ENCODE data around the gene CHAF1A.

Gene CHAF1A

GRCh38 chr19:4402171-4403004 lies at the start of gene CHAF1A:
Gene CHAF1A, plus strand, starts transcription at chr19:4402640. Its CDS starts 123 bp downstream, at chr19:4402763.
- TF ChIP-seq GATA3 (IDR thresholded peaks at IDR 0.05; ENCODE audit: low read depth, low read length) (no peak), GATA2 (IDR thresholded peaks at IDR 0.05; ENCODE audit: low read depth, low read length) (no peak)

GRCh38 chr19:4352701-4353121 lies 49.7 kb upstream of the CHAF1A start:
- TF ChIP-seq GATA3 (IDR thresholded peaks at IDR 0.05; ENCODE audit: low read depth, low read length): no peak
- no peak for TF ChIP-seq GATA2 (IDR thresholded peaks at IDR 0.05; ENCODE audit: low read depth, low read length)

- TF ChIP-seq GATA2 (IDR thresholded peaks at IDR 0.05; ENCODE audit: low read depth, low read length): no peak
- no peak for TF ChIP-seq GATA3 (IDR thresholded peaks at IDR 0.05; ENCODE audit: low read depth, low read length)
These were observed 48.2 kb upstream of the CHAF1A start for GRCh38 chr19:4354282-4354681.

- no peak for TF ChIP-seq GATA2 (IDR thresholded peaks at IDR 0.05; ENCODE audit: low read depth, low read length)
- TF ChIP-seq GATA3 (IDR thresholded peaks at IDR 0.05; ENCODE audit: low read depth, low read length): no peak
These were observed 47.5 kb upstream of the CHAF1A start for GRCh38 chr19:4354897-4355296.

GRCh38 chr19:4357095-4357797 lies 45.2 kb upstream of the CHAF1A start:
- TF ChIP-seq GATA3 (IDR thresholded peaks at IDR 0.05; ENCODE audit: low read depth, low read length): no peak
- no peak for TF ChIP-seq GATA2 (IDR thresholded peaks at IDR 0.05; ENCODE audit: low read depth, low read length)

- no peak for TF ChIP-seq GATA2 (IDR thresholded peaks at IDR 0.05; ENCODE audit: low read depth, low read length)
- no peak for TF ChIP-seq GATA3 (IDR thresholded peaks at IDR 0.05; ENCODE audit: low read depth, low read length)
These were observed 44.5 kb upstream of the CHAF1A start for GRCh38 chr19:4357921-4358326.

GRCh38 chr19:4358709-4359626 lies 43.5 kb upstream of the CHAF1A start:
- no peak for TF ChIP-seq GATA2 (IDR thresholded peaks at IDR 0.05; ENCODE audit: low read depth, low read length)
- TF ChIP-seq GATA3 (IDR thresholded peaks at IDR 0.05; ENCODE audit: low read depth, low read length): no peak

GRCh38 chr19:4359627-4360000 lies 42.8 kb upstream of the CHAF1A start:
- TF ChIP-seq GATA2 (IDR thresholded peaks at IDR 0.05; ENCODE audit: low read depth, low read length) (no peak), GATA3 (IDR thresholded peaks at IDR 0.05; ENCODE audit: low read depth, low read length) (no peak)

- no peak for TF ChIP-seq GATA2 (IDR thresholded peaks at IDR 0.05; ENCODE audit: low read depth, low read length)
- no peak for TF ChIP-seq GATA3 (IDR thresholded peaks at IDR 0.05; ENCODE audit: low read depth, low read length)
These were observed 42.3 kb upstream of the CHAF1A start for GRCh38 chr19:4360081-4360569.

GRCh38 chr19:4360641-4361151 lies 41.7 kb upstream of the CHAF1A start:
- no peak for TF ChIP-seq GATA3 (IDR thresholded peaks at IDR 0.05; ENCODE audit: low read depth, low read length)
- TF ChIP-seq GATA2 (IDR thresholded peaks at IDR 0.05; ENCODE audit: low read depth, low read length): no peak

- TF ChIP-seq GATA3 (IDR thresholded peaks at IDR 0.05; ENCODE audit: low read depth, low read length) (no peak), GATA2 (IDR thresholded peaks at IDR 0.05; ENCODE audit: low read depth, low read length) (no peak)
These were observed 41.0 kb upstream of the CHAF1A start for GRCh38 chr19:4361152-4362046.

GRCh38 chr19:4362101-4362828 lies 40.2 kb upstream of the CHAF1A start:
- TF ChIP-seq GATA3 (IDR thresholded peaks at IDR 0.05; ENCODE audit: low read depth, low read length) (no peak), GATA2 (IDR thresholded peaks at IDR 0.05; ENCODE audit: low read depth, low read length) (no peak)
